GM12878 (cell line): ENCODE measurements around the gene SEMA3D.

Source experiments
- BHLHE40 ChIP-seq, 2 experiments: fragments of 450-650 bp in 1 of 2; IDR thresholded peaks; 2 replicates each; pipeline ENCODE4 v1.6.1; 2011 to 2017; ENCODE audit warnings: low read depth in 2 of 2, borderline replicate concordance in 1 of 2, improper control_type of control experiment in 1 of 2, low read length in 1 of 2, mild to moderate bottlenecking in 1 of 2
- CEBPB ChIP-seq, 2 experiments: fragments of 150-350 bp in 1 of 2; IDR thresholded peaks; 2 replicates each; pipeline ENCODE4 v1.6.1; 2012 to 2014; ENCODE audit warnings: low read depth in 2 of 2, low read length in 2 of 2, borderline replicate concordance in 1 of 2, inconsistent platforms in 1 of 2
- CTCF ChIP-seq, 3 experiments: IDR thresholded peaks in 2 of 3; conservative IDR thresholded peaks in 1 of 3; 2 replicates each; pipeline ENCODE4 v1.5.1; 2011; ENCODE audit warnings: low read depth in 3 of 3, low read length in 3 of 3, mild to moderate bottlenecking in 3 of 3, control low read depth in 2 of 3, moderate library complexity in 2 of 3, inconsistent platforms in 1 of 3, mixed read lengths in 1 of 3; ENCODE audit not compliant: control insufficient read depth in 2 of 3, insufficient read depth in 1 of 3; ENCODE audit errors: extremely low read depth in 1 of 3
- KDM1A ChIP-seq: fragments of 200-600 bp; sonication (generic); IDR thresholded peaks from 2 replicates; pipeline ENCODE4 v1.6.1; 2016; ENCODE audit warnings: borderline replicate concordance
- POLR2AphosphoS5 ChIP-seq: IDR thresholded peaks from 2 replicates; pipeline ENCODE4 v1.6.1; 2011; ENCODE audit warnings: mild to moderate bottlenecking, low read length, inconsistent platforms
- RELB ChIP-seq: fragments of 450-650 bp; IDR thresholded peaks from 2 replicates; pipeline ENCODE4 v1.6.1; 2017; ENCODE audit warnings: low read depth, mild to moderate bottlenecking, moderate library complexity
- SRF ChIP-seq, 2 experiments: IDR thresholded peaks; 2 replicates each; pipeline ENCODE4 v1.6.1; 2011; ENCODE audit warnings: low read depth in 2 of 2, low read length in 2 of 2, mild to moderate bottlenecking in 1 of 2, moderate library complexity in 1 of 2

- no peak for TF ChIP-seq RELB
- no peak for TF ChIP-seq SRF (IDR thresholded peaks at IDR 0.05; ENCODE audit: low read depth in 2 of 2, low read length in 2 of 2)
- TF ChIP-seq CTCF (IDR thresholded peaks at IDR 0.05 in 2 of 3, conservative IDR thresholded peaks at IDR 0.05 in 1 of 3; ENCODE audit: control insufficient read depth in 2 of 3, extremely low read depth in 1 of 3, insufficient read depth in 1 of 3, low read depth in 3 of 3, low read length in 3 of 3), result no peak
- TF ChIP-seq KDM1A, result no peak
- TF ChIP-seq CEBPB (IDR thresholded peaks at IDR 0.05; ENCODE audit: borderline replicate concordance in 1 of 2, low read depth in 2 of 2, low read length in 2 of 2), result no peak
- no peak for TF ChIP-seq BHLHE40 (IDR thresholded peaks at IDR 0.05; ENCODE audit: borderline replicate concordance in 1 of 2, low read depth in 2 of 2, low read length in 1 of 2)
- TF ChIP-seq POLR2AphosphoS5, result no peak
Measured at GRCh38 chr7:85094046-85094725, 92.7 kb downstream of the SEMA3D start.
